Measurements from ENCODE around the gene PPP2R2B.

DNA sequence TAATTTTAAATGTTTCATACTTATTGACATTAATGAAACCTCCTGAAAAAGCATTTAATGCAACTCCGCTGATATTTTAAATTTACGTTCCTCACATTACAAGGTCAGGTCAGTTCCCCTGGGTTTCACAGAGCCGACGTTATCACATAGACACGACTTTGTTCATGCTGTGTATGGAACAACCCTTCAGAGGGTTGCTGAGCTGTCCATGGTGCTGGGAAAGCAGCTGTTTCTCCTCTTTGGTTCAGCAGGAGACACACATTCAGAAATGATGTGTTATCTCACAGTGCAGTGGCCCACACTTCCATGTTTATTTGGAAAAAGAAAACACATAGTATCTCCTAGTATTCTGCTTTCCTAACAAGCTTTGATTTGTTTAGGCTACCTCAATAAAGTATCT is 53.5 kb downstream of the PPP2R2B start:
- TF ChIP-seq RELA (CRISPR knock-in tag; IDR thresholded peaks at IDR 0.05; ENCODE audit: borderline replicate concordance) (no peak), ZNF121 (CRISPR knock-in tag; IDR thresholded peaks at IDR 0.05) (no peak), CREB1 (CRISPR knock-in tag; IDR thresholded peaks at IDR 0.05) (0 out of 2 replicates have a peak, but pooled peaks have one; percentile 34), ETV6 (CRISPR knock-in tag; IDR thresholded peaks at IDR 0.05) (no peak), TEAD1 (CRISPR knock-in tag; IDR thresholded peaks at IDR 0.05) (peak; percentile 72; the same call in 1 of the 2 replicates), ZNF219 (CRISPR knock-in tag; IDR thresholded peaks at IDR 0.05; ENCODE audit: borderline replicate concordance) (no peak)
- TF ChIP-seq, protein P1, sequence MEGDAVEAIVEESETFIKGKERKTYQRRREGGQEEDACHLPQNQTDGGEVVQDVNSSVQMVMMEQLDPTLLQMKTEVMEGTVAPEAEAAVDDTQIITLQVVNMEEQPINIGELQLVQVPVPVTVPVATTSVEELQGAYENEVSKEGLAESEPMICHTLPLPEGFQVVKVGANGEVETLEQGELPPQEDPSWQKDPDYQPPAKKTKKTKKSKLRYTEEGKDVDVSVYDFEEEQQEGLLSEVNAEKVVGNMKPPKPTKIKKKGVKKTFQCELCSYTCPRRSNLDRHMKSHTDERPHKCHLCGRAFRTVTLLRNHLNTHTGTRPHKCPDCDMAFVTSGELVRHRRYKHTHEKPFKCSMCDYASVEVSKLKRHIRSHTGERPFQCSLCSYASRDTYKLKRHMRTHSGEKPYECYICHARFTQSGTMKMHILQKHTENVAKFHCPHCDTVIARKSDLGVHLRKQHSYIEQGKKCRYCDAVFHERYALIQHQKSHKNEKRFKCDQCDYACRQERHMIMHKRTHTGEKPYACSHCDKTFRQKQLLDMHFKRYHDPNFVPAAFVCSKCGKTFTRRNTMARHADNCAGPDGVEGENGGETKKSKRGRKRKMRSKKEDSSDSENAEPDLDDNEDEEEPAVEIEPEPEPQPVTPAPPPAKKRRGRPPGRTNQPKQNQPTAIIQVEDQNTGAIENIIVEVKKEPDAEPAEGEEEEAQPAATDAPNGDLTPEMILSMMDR (IDR thresholded peaks at IDR 0.05): no peak
- TF ChIP-seq, protein P2, sequence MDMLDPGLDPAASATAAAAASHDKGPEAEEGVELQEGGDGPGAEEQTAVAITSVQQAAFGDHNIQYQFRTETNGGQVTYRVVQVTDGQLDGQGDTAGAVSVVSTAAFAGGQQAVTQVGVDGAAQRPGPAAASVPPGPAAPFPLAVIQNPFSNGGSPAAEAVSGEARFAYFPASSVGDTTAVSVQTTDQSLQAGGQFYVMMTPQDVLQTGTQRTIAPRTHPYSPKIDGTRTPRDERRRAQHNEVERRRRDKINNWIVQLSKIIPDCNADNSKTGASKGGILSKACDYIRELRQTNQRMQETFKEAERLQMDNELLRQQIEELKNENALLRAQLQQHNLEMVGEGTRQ (CRISPR knock-in tag; IDR thresholded peaks at IDR 0.05): no peak
- TF ChIP-seq, protein P3, sequence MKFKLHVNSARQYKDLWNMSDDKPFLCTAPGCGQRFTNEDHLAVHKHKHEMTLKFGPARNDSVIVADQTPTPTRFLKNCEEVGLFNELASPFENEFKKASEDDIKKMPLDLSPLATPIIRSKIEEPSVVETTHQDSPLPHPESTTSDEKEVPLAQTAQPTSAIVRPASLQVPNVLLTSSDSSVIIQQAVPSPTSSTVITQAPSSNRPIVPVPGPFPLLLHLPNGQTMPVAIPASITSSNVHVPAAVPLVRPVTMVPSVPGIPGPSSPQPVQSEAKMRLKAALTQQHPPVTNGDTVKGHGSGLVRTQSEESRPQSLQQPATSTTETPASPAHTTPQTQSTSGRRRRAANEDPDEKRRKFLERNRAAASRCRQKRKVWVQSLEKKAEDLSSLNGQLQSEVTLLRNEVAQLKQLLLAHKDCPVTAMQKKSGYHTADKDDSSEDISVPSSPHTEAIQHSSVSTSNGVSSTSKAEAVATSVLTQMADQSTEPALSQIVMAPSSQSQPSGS (CRISPR knock-in tag; IDR thresholded peaks at IDR 0.05; ENCODE audit: borderline replicate concordance, low read depth): no peak
